ENCODE results near the gene RC3H1. TPM values are rescaled to one million over a fixed set of nuclear protein-coding genes. Genes with fewer than 3 reads are reported as not detected.

RC3H1 gene
- total RNA-seq, 1 donor from 2014 or later, result 19.1 TPM

DNA sequence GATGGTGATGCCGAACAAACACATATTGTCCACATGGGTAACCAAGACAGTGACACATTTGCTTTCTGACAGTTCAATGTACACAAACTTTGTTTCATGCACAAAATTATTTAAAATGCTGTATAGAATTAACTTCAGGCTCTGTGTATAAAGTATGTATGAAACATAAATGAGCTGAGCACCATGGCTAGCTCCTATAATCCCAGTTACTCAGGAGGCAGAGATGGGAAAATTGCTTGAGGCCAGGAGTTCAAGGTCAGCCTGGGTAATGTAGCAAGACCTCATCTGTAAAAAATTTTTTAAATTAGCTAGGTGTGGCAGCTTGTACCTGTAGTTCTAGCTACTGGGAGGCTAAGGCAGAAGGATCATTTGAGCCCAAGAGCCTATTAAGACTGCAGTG lies 19.2 kb upstream of the RC3H1 start:
- H3K9me3 ChIP-seq (replicated peaks), result no peaks in the 10 kb centered on the region
- H3K27ac ChIP-seq (replicated peaks), result no peak overlapping the region
- intact Hi-C loops (cut with micrococcal nuclease), result no loop called here
- no peak overlapping the region for H3K4me3 ChIP-seq
- no peak for DNase-seq
- no peaks in the 10 kb centered on the region for H3K27me3 ChIP-seq (ENCODE audit: low read depth)
- H3K36me3 ChIP-seq, result no peaks in the 10 kb centered on the region
- TF ChIP-seq, protein P1, sequence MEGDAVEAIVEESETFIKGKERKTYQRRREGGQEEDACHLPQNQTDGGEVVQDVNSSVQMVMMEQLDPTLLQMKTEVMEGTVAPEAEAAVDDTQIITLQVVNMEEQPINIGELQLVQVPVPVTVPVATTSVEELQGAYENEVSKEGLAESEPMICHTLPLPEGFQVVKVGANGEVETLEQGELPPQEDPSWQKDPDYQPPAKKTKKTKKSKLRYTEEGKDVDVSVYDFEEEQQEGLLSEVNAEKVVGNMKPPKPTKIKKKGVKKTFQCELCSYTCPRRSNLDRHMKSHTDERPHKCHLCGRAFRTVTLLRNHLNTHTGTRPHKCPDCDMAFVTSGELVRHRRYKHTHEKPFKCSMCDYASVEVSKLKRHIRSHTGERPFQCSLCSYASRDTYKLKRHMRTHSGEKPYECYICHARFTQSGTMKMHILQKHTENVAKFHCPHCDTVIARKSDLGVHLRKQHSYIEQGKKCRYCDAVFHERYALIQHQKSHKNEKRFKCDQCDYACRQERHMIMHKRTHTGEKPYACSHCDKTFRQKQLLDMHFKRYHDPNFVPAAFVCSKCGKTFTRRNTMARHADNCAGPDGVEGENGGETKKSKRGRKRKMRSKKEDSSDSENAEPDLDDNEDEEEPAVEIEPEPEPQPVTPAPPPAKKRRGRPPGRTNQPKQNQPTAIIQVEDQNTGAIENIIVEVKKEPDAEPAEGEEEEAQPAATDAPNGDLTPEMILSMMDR (IDR thresholded peaks at IDR 0.05; ENCODE audit: borderline replicate concordance), result no peak
- peaks cover 1% of the 10 kb centered on the region for H3K4me1 ChIP-seq

DNA sequence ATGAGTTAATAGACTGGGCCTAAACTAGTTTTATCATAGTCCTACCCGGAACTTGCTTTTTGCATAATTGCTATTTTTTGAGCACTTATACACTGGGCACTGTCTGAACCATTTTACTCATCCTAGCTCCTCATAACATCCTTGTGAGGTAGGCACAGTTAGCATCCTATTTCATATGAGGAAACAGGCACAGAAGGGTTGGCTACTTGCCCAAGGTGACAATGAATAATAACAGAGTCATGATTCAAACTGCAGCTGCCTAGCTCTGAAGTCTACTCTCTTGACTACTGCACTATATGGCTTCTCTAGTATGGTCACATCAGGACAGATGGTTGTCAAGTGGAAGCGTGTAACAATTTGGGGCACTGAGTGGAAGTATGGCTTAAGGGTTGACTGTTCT lies 18.2 kb upstream of the RC3H1 start:
- peaks cover 3% of the 10 kb centered on the region for H3K4me1 ChIP-seq
- intact Hi-C loops (cut with micrococcal nuclease), result no loop called here
- TF ChIP-seq, protein P1 (IDR thresholded peaks at IDR 0.05; ENCODE audit: borderline replicate concordance), result no peak
- H3K27me3 ChIP-seq (ENCODE audit: low read depth), result no peaks in the 10 kb centered on the region
- no peaks in the 10 kb centered on the region for H3K36me3 ChIP-seq
- no peak for DNase-seq
- H3K4me3 ChIP-seq, result no peak overlapping the region
- no peak overlapping the region for H3K27ac ChIP-seq (replicated peaks)
- no peaks in the 10 kb centered on the region for H3K9me3 ChIP-seq (replicated peaks)

DNA sequence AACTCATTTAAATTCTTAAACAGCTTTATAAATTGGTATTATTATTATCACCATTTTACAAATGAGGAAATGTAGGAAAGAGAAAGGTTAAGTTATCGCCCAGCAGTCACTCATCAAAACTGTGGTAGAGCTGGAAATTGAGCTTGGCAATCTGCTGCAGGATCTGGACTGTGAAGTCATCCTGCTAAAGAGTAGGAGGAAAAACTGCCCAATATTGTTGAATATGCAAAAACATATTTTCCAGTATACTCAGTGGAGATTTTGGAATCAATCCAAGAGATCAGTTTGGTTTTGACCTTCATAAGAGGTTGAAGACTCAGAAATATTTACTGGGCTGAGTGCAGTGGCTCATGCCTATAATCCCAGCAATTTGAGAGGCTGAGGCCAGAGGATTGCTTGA lies 16.9 kb upstream of the RC3H1 start:
- Histone ChIP-seq H3K9me3 (replicated peaks) (no peaks in the 10 kb centered on the region), H3K27me3 (ENCODE audit: low read depth) (no peaks in the 10 kb centered on the region), H3K4me1 (peaks cover 3% of the 10 kb centered on the region), H3K36me3 (no peaks in the 10 kb centered on the region), H3K27ac (replicated peaks) (no peak overlapping the region), H3K4me3 (no peak overlapping the region)
- no peak for DNase-seq
- intact Hi-C loops (cut with micrococcal nuclease), result no loop called here
- TF ChIP-seq, protein P1 (IDR thresholded peaks at IDR 0.05; ENCODE audit: borderline replicate concordance), result no peak

DNA sequence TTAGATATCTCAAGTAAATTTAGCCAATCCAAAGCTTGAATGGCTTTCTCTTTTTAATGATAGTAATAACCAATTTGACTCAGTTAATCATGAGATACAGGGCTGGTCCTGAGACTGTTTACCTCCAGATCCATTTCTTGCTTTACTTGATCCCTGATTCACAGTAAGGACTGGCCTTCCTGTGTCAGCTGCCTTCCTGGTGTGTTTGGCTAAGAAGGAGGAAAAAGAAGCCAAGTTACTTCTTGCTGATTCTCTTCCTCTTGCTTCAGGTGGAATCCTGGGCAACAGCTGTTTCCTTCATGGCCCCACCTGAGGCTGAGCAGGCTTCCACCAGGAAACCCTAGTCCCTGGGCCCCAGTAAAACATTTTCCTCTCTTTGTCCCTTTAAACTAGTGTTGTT lies 14.6 kb upstream of the RC3H1 start:
- intact Hi-C loops (cut with micrococcal nuclease), result no loop called here
- H3K9me3 ChIP-seq (replicated peaks), result no peaks in the 10 kb centered on the region
- H3K36me3 ChIP-seq, result no peaks in the 10 kb centered on the region
- no peak overlapping the region for H3K27ac ChIP-seq (replicated peaks)
- H3K27me3 ChIP-seq (ENCODE audit: low read depth), result no peaks in the 10 kb centered on the region
- DNase-seq, result no peak
- TF ChIP-seq, protein P1 (IDR thresholded peaks at IDR 0.05; ENCODE audit: borderline replicate concordance), result no peak
- no peak overlapping the region for H3K4me3 ChIP-seq
- peaks cover 3% of the 10 kb centered on the region for H3K4me1 ChIP-seq

DNA sequence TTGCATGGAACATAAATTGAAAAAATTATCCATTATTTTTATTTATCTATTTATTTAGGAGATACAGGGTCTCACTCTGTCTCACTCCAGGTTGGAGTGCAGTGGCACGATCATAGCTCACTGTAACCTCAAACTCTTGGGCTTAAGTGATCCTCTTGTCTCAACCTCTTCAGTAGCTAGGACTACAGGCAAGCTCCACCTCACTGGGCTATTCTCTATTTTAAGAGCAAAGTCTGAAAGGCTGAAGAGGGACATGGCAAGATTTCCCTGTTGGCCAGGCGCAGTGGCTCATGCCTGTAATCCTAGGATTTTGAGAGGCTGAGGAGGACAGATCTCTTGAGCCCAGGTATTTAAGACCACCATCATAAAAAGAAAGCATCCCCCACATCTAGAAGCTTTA lies 14.0 kb upstream of the RC3H1 start:
- Histone ChIP-seq H3K27ac (replicated peaks) (no peak overlapping the region), H3K36me3 (no peaks in the 10 kb centered on the region), H3K4me3 (no peak overlapping the region), H3K27me3 (ENCODE audit: low read depth) (no peaks in the 10 kb centered on the region), H3K9me3 (replicated peaks) (no peaks in the 10 kb centered on the region), H3K4me1 (peaks cover 3% of the 10 kb centered on the region)
- DNase-seq, result no peak
- intact Hi-C loops (cut with micrococcal nuclease), result no loop called here
- TF ChIP-seq, protein P1 (IDR thresholded peaks at IDR 0.05; ENCODE audit: borderline replicate concordance), result no peak

Data from left ventricle myocardium inferior (tissue), 1 donor.